Right atrium auricular region (tissue), 2 donors: ENCODE results near the gene AMT. TPM values are rescaled to one million over a fixed set of nuclear protein-coding genes. Genes with fewer than 3 reads are reported as not detected.

Experiments
- DNase-seq: peaks from one replicate; pipeline ENCODE4 v3.0.0-alpha.2; 2019; ENCODE audit warnings: low spot score
- H3K27ac ChIP-seq, 2 donors: fragments of 200-600 bp; sonication (generic); 1 replicate in 1 of 2; 2 replicates in 1 of 2; pipeline ENCODE4 v1.5.1; 2016 to 2019
- H3K27me3 ChIP-seq, 2 donors: fragments of 200-600 bp; sonication (generic); one replicate each; pipeline versions ENCODE4 v1.5.1 to v1.6.0; 2017 to 2019
- H3K36me3 ChIP-seq: fragments of 200-600 bp; sonication (generic); one replicate; pipeline ENCODE4 v1.5.1; 2016
- H3K4me1 ChIP-seq, 2 donors: fragments of 200-600 bp; sonication (generic); one replicate each; pipeline versions ENCODE4 v1.5.1 to v1.6.0; 2017 to 2019
- H3K4me3 ChIP-seq, 2 donors: fragments of 200-600 bp; sonication (generic); 1 replicate in 1 of 2; 2 replicates in 1 of 2; pipeline ENCODE4 v1.5.1; 2017 to 2019; ENCODE audit warnings: mild to moderate bottlenecking in 1 of 2, moderate library complexity in 1 of 2
- H3K9me3 ChIP-seq, 2 donors: fragments of 200-600 bp; sonication (generic); one replicate each; pipeline ENCODE4 v1.5.1; 2019
- CTCF ChIP-seq, 2 donors: fragments of 200-600 bp; sonication (generic); IDR thresholded peaks; one replicate each; pipeline ENCODE4 v1.5.1; 2019; ENCODE audit warnings: antibody characterized with exemption in 2 of 2
- total RNA-seq, 2 donors: library from RNA; depleted of rRNA; stranded (reverse); fragments of >200 nt; gene quantifications; one replicate each; pipeline ENCODE4 v1.1.0, GENCODE V29; 2016

The AMT gene
- total RNA-seq, 2 donors from 2014 or later, result 6.6 to 17.6 TPM

DNA sequence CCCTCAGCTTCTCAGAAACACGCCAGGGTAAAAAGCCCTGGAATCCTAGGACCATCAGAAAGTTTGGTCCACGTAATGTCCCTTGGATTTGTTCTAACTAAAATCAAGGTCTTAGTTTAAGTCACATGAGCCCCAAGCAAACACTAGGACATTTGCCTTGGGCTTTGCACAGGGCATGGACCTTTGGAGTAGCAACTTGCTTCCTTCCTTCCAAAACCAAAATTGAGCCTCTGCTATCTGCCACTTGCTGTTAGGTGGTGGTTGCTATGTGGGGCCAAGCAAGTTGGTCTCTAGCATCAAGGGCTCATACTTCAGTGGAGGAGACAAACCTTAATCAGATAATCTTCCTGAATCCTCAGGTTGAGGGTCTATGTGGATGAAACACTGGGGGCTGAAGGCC is 43.8 kb upstream of the AMT start:
- Histone ChIP-seq H3K27me3 (no peaks in the 10 kb centered on the region), H3K36me3 (no peaks in the 10 kb centered on the region), H3K27ac (peak overlapping the region; percentile 74 to 78), H3K4me1 (peaks cover 0 to 49% of the 10 kb centered on the region in 2 donors), H3K9me3 (no peaks in the 10 kb centered on the region), H3K4me3 (no peak overlapping the region)
- no peak for TF ChIP-seq CTCF (IDR thresholded peaks at IDR 0.05)
- DNase-seq, result no peak

- DNase-seq, result no peak
- TF ChIP-seq CTCF (IDR thresholded peaks at IDR 0.05), result no peak
- Histone ChIP-seq H3K27ac (peak overlapping the region; percentile 74 to 78), H3K4me3 (no peak overlapping the region), H3K27me3 (no peaks in the 10 kb centered on the region), H3K36me3 (no peaks in the 10 kb centered on the region), H3K4me1 (peaks cover 0 to 52% of the 10 kb centered on the region in 2 donors), H3K9me3 (no peaks in the 10 kb centered on the region)
These were observed 43.2 kb upstream of the AMT start for GRCh38 chr3:49465270-49466034.

DNA sequence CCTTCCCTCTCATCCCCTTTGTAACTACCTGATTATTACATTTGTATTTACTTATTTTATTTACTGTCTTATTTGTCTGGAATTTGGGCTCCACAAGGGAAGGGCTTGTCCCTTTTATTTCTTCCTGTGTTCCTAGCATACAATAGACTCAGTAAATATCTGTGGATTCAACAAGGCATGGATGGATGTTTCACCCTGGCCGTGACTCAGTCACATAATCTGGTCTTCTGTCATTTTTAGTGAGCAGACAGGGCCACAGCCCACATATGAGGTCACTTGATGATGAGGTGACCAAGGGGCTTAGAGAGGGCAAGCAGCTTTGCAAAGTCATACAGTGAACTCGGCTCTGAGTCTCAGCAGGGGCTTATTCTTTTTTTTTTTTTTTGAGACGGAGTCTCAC is 39.9 kb upstream of the AMT start:
- no peak for DNase-seq
- TF ChIP-seq CTCF (IDR thresholded peaks at IDR 0.05), result no peak

GRCh38 chr3:49461443-49462171 is 39.3 kb upstream of the AMT start:
- H3K27ac ChIP-seq, result peak overlapping the region; percentile 41 to 44
- H3K4me1 ChIP-seq, result peaks cover 0 to 38% of the 10 kb centered on the region in 2 donors
- no peak overlapping the region for H3K4me3 ChIP-seq
- DNase-seq, result no peak
- TF ChIP-seq CTCF (IDR thresholded peaks at IDR 0.05), result no peak
- no peaks in the 10 kb centered on the region for H3K27me3 ChIP-seq
- no peaks in the 10 kb centered on the region for H3K9me3 ChIP-seq
- H3K36me3 ChIP-seq, result no peaks in the 10 kb centered on the region

More for the DNA sequence above, 39.9 kb upstream of the AMT start:
- H3K4me3 ChIP-seq, result no peak overlapping the region
- H3K9me3 ChIP-seq, result no peaks in the 10 kb centered on the region
- no peaks in the 10 kb centered on the region for H3K27me3 ChIP-seq
- H3K27ac ChIP-seq, result peak overlapping the region; percentile 41 to 44
- peaks cover 0 to 38% of the 10 kb centered on the region in 2 donors for H3K4me1 ChIP-seq
- H3K36me3 ChIP-seq, result no peaks in the 10 kb centered on the region

DNA sequence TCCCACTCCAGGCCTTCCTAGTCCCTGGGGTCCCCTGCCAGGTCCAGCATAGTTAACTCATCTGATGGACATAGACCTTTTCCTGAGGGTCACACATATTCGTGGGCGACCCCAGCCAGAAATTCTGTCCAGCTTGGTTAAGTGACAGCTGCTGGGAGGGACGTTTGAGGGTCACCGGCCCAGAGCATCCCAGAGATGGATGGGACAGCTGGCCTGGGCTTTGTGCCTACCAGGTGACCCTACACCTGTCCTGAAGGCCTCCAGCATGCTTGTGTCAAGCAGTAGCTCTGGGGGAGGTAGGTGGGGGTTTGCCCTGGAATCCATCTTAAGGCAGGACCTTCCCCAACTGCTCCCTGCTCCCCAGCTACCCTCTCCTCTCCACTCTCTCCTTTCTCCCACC is 38.7 kb upstream of the AMT start:
- Histone ChIP-seq H3K4me1 (peaks cover 0 to 35% of the 10 kb centered on the region in 2 donors), H3K36me3 (no peaks in the 10 kb centered on the region), H3K9me3 (no peaks in the 10 kb centered on the region), H3K27me3 (no peaks in the 10 kb centered on the region), H3K27ac (peak overlapping the region in 1 of 2 donors; percentile 44), H3K4me3 (no peak overlapping the region)
- no peak for TF ChIP-seq CTCF (IDR thresholded peaks at IDR 0.05)
- no peak for DNase-seq
